H1 (cell line): ENCODE data around the gene BCL2. TPM values are rescaled to one million over a fixed set of nuclear protein-coding genes. Genes with fewer than 3 reads are reported as not detected.

Source experiments
- CHD7 ChIP-seq: fragments of 300-600 bp; sonication (generic); IDR thresholded peaks from 2 replicates; pipeline ENCODE4 v1.7.1; 2012; ENCODE audit warnings: low read length, moderate library complexity, mild to moderate bottlenecking, inconsistent platforms; ENCODE audit not compliant: insufficient replicate concordance
- GTF2F1 ChIP-seq: IDR thresholded peaks from 2 replicates; pipeline ENCODE4 v1.6.1; 2012; ENCODE audit warnings: low read depth, low read length, improper control_type of control experiment, borderline replicate concordance
- JUND ChIP-seq: IDR thresholded peaks from 2 replicates; pipeline ENCODE4 v1.6.1; 2011; ENCODE audit warnings: mild to moderate bottlenecking, improper control_type of control experiment, low read length
- MAFK ChIP-seq: IDR thresholded peaks from 2 replicates; pipeline ENCODE4 v1.6.1; 2012; ENCODE audit warnings: low read depth, mild to moderate bottlenecking, improper control_type of control experiment, low read length
- MAX ChIP-seq: IDR thresholded peaks from 2 replicates; pipeline ENCODE4 v1.6.1; 2012; ENCODE audit warnings: inconsistent platforms
- RXRA ChIP-seq: IDR thresholded peaks from 2 replicates; pipeline ENCODE4 v1.6.1; 2011; ENCODE audit warnings: low read depth, mild to moderate bottlenecking, low read length, moderate library complexity; ENCODE audit not compliant: insufficient read depth
- SUZ12 ChIP-seq: fragments of 200-600 bp; sonication (generic); IDR thresholded peaks from 2 replicates; pipeline ENCODE4 v1.6.1; 2012; ENCODE audit warnings: mild to moderate bottlenecking, inconsistent platforms, low read length, moderate library complexity, mixed read lengths
- USF2 ChIP-seq: IDR thresholded peaks from 2 replicates; pipeline ENCODE4 v1.6.1; 2011; ENCODE audit warnings: low read length, improper control_type of control experiment
- polyA plus RNA-seq, 7 experiments: library from polyadenylated mRNA; depleted of rRNA in 3 of 7; stranded (reverse) in 5 of 7; unstranded in 2 of 7; fragments of >200 nt in 5 of 7; fragments of 200-250 nt in 2 of 7; gene quantifications; 1 replicate in 5 of 7; 2 replicates in 1 of 7; 4 replicates in 1 of 7; pipeline versions ENCODE4 v1.2.1 to v1.2.3, GENCODE V29; 2011 to 2013; ENCODE audit warnings: missing spikeins in 2 of 7, mixed read lengths in 2 of 7
- total RNA-seq: library from RNA; stranded (reverse); fragmentation: NEBNext Ultra II Directional; extraction: Animal tissue kit (Norgen Biotek cat#: 25700); gene quantifications from 2 replicates; pipeline ENCODE4 v1.2.1, GENCODE V29; 2021

The BCL2 gene
- total and polyA plus RNA-seq, 2 of the 8 experiments (the other 6 are each of a cell fraction or from before 2014, with no cell fraction given): 0.59 to 4.5 TPM

DNA sequence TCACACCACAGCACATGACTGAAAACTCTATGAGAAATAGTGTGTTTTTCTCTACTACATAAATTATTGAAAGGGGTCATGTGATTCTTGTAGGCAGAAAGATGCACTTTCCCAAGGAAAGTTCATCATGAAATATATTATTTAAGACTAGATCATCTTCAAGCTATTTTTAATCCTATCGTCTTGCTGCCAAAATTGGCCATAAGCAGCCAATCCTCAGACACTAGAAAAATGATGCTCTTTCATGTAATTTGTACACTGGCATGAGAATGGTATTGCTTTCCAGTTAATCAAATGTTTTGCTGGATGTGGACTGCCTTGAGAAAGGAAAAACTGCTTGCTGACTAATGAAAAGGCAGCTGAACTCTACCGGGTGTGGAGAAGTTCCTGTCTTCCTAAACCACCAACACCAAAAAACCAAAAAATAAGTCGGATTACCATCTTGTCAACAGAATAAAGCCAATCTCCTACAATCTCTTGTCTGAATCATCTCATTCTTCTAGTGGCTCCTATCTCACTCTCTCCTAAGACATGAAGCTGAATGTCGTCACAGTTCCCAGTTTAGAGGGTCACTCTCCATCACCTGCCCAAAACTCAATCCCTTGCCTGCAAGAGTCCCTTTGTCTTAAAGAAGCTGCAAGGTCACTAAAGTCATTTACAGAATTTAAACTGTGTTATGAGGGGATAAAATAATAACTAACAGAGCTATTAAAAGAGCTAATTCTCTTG, 5.3 kb downstream of the BCL2 start (continued):
- TF ChIP-seq CHD7 (no peak), JUND (no peak), USF2 (no peak), GTF2F1 (no peak), RXRA (no peak), SUZ12 (no peak), MAFK (no peak), MAX (no peak)
